Neural cell (in vitro differentiated cells): ENCODE data around the gene ASPSCR1. TPM values are rescaled to one million over a fixed set of nuclear protein-coding genes. Genes with fewer than 3 reads are reported as not detected.

Source experiments
- H2AFZ ChIP-seq: fragments of 200-600, 300-800 bp; sonication (generic), shearing (Covaris generic); 2 replicates; pipeline ENCODE4 v1.6.0; 2014; ENCODE audit warnings: low read depth, mild to moderate bottlenecking, antibody characterized with exemption, low read length, moderate library complexity
- H3F3A ChIP-seq: fragments of 200-600 bp; shearing (Covaris generic); 2 replicates; pipeline ENCODE4 v1.6.1; 2016; ENCODE audit warnings: mild to moderate bottlenecking, moderate library complexity, mixed read lengths, antibody characterized with exemption, low read length; ENCODE audit not compliant: insufficient read depth, poor library complexity, severe bottlenecking
- H3K27ac ChIP-seq: fragments of 200-600, 300-800 bp; sonication (generic), shearing (Covaris generic); 2 replicates; pipeline ENCODE4 v1.5.1; 2014; ENCODE audit warnings: mild to moderate bottlenecking, low read length, moderate library complexity
- H3K27me3 ChIP-seq: fragments of 300-800, 200-600 bp; sonication (generic), shearing (Covaris generic); 2 replicates; pipeline ENCODE4 v1.6.0; 2014; ENCODE audit warnings: mild to moderate bottlenecking, low read depth, low read length, moderate library complexity; ENCODE audit not compliant: insufficient read depth
- H3K36me3 ChIP-seq: fragments of 300-800, 200-600 bp; sonication (generic), shearing (Covaris generic); 2 replicates; pipeline ENCODE4 v1.5.1; 2014; ENCODE audit warnings: mild to moderate bottlenecking, antibody characterized with exemption, low read length, moderate library complexity; ENCODE audit not compliant: insufficient read depth
- H3K4me2 ChIP-seq: fragments of 300-800, 200-600 bp; sonication (generic), shearing (Covaris generic); 2 replicates; pipeline ENCODE4 v1.6.0; 2014; ENCODE audit warnings: mild to moderate bottlenecking, low read length
- H3K4me3 ChIP-seq: fragments of 300-800, 200-600 bp; sonication (generic), shearing (Covaris generic); 2 replicates; pipeline ENCODE4 v1.5.1; 2014; ENCODE audit warnings: mild to moderate bottlenecking, low read length, moderate library complexity
- H3K79me2 ChIP-seq: fragments of 200-600 bp; shearing (Covaris generic); replicated peaks from 2 replicates; pipeline ENCODE4 v1.6.0; 2014; ENCODE audit warnings: mild to moderate bottlenecking, low read length, moderate library complexity; ENCODE audit not compliant: insufficient read depth
- H3K9ac ChIP-seq: fragments of 300-800, 200-600 bp; sonication (generic), shearing (Covaris generic); 2 replicates; pipeline ENCODE4 v1.6.1; 2016; ENCODE audit warnings: mild to moderate bottlenecking, low read length, mixed read lengths
- H3K9me2 ChIP-seq: fragments of 200-600 bp; shearing (Covaris generic); 2 replicates; pipeline ENCODE4 v1.6.1; 2016; ENCODE audit warnings: mild to moderate bottlenecking, low read length, mixed read lengths; ENCODE audit not compliant: insufficient read depth
- H3K9me3 ChIP-seq: fragments of 200-600, 300-800 bp; sonication (generic), shearing (Covaris generic); 2 replicates; pipeline ENCODE4 v1.6.1; 2016; ENCODE audit warnings: mild to moderate bottlenecking, mixed run types, low read length, moderate library complexity, mixed read lengths
- H4K20me1 ChIP-seq: fragments of 200-600 bp; shearing (Covaris generic); 2 replicates; pipeline ENCODE4 v1.6.1; 2016; ENCODE audit warnings: mild to moderate bottlenecking, mixed run types; ENCODE audit not compliant: insufficient read depth
- CTCF ChIP-seq: fragments of 450-650 bp; IDR thresholded peaks from 2 replicates; pipeline ENCODE4 v1.5.1; 2014; ENCODE audit warnings: antibody characterized with exemption, mild to moderate bottlenecking, moderate library complexity; ENCODE audit not compliant: poor library complexity, severe bottlenecking
- EP300 ChIP-seq: fragments of 450-650 bp; conservative IDR thresholded peaks from 2 replicates; pipeline ENCODE4 v1.6.1; 2014; ENCODE audit warnings: antibody characterized with exemption, mild to moderate bottlenecking, moderate library complexity; ENCODE audit not compliant: poor library complexity, severe bottlenecking
- EZH2 ChIP-seq: fragments of 200-600, 300-800 bp; shearing (Covaris generic), sonication (generic); IDR thresholded peaks from 2 replicates; pipeline ENCODE4 v1.6.1; 2014; ENCODE audit warnings: antibody characterized with exemption, low read length, borderline replicate concordance, mild to moderate bottlenecking; ENCODE audit not compliant: insufficient read depth, poor library complexity, severe bottlenecking
- MXI1 ChIP-seq: fragments of 450-650 bp; conservative IDR thresholded peaks from 2 replicates; pipeline ENCODE4 v1.6.1; 2014; ENCODE audit warnings: antibody characterized with exemption, mild to moderate bottlenecking; ENCODE audit not compliant: poor library complexity, severe bottlenecking
- POLR2AphosphoS5 ChIP-seq: IDR thresholded peaks from 2 replicates; pipeline ENCODE4 v1.6.1; 2012
- RAD21 ChIP-seq: fragments of 450-650 bp; conservative IDR thresholded peaks from 2 replicates; pipeline ENCODE4 v1.6.1; 2014; ENCODE audit warnings: antibody characterized with exemption, mild to moderate bottlenecking, moderate library complexity
- REST ChIP-seq: IDR thresholded peaks from 2 replicates; pipeline ENCODE4 v1.6.1; 2012; ENCODE audit warnings: borderline replicate concordance
- SMC3 ChIP-seq: fragments of 450-650 bp; conservative IDR thresholded peaks from 2 replicates; pipeline ENCODE4 v1.6.1; 2014; ENCODE audit warnings: antibody characterized with exemption, mild to moderate bottlenecking, moderate library complexity; ENCODE audit not compliant: poor library complexity
- TAF1 ChIP-seq: IDR thresholded peaks from 2 replicates; pipeline ENCODE4 v1.6.1; 2012; ENCODE audit warnings: low read depth
- polyA plus RNA-seq: library from polyadenylated mRNA; depleted of rRNA; stranded (reverse); fragments of >200 nt; gene quantifications from 2 replicates; pipeline ENCODE4 v1.2.3, GENCODE V29; 2014

ASPSCR1 gene
- polyA plus RNA-seq, 1 donor from 2014 or later = 28.0 TPM

- Histone ChIP-seq H3K27ac (no peak overlapping the region), H3F3A (no peaks in the 10 kb centered on the region), H3K79me2 (peaks cover 7% of the 10 kb centered on the region), H2AFZ (no peak overlapping the region), H3K27me3 (no peaks in the 10 kb centered on the region), H3K4me2 (no peak overlapping the region), H4K20me1 (no peaks in the 10 kb centered on the region), H3K9me3 (no peaks in the 10 kb centered on the region), H3K9ac (no peak overlapping the region), H3K36me3 (no peaks in the 10 kb centered on the region), H3K4me3 (no peak overlapping the region), H3K9me2 (no peaks in the 10 kb centered on the region)
- no peak for TF ChIP-seq EZH2
- TF ChIP-seq MXI1 = no peak
- no peak for TF ChIP-seq POLR2AphosphoS5
- TF ChIP-seq SMC3 = no peak
- TF ChIP-seq TAF1 = no peak
- TF ChIP-seq RAD21 = no peak
- no peak for TF ChIP-seq EP300
- TF ChIP-seq CTCF = no peak
- no peak for TF ChIP-seq REST
Measured at GRCh38 chr17:81931189-81931556, 46.3 kb upstream of the ASPSCR1 start.

- Histone ChIP-seq H4K20me1 (no peaks in the 10 kb centered on the region), H3K4me3 (no peak overlapping the region), H3K9me3 (no peaks in the 10 kb centered on the region), H2AFZ (no peak overlapping the region), H3K79me2 (peaks cover 2% of the 10 kb centered on the region), H3K4me2 (no peak overlapping the region), H3K27me3 (no peaks in the 10 kb centered on the region), H3F3A (no peaks in the 10 kb centered on the region), H3K9ac (no peak overlapping the region), H3K27ac (no peak overlapping the region), H3K9me2 (no peaks in the 10 kb centered on the region), H3K36me3 (no peaks in the 10 kb centered on the region)
- no peak for TF ChIP-seq RAD21
- no peak for TF ChIP-seq EZH2
- TF ChIP-seq SMC3 = no peak
- no peak for TF ChIP-seq MXI1
- no peak for TF ChIP-seq CTCF
- no peak for TF ChIP-seq REST
- TF ChIP-seq POLR2AphosphoS5 = no peak
- TF ChIP-seq TAF1 = no peak
- no peak for TF ChIP-seq EP300
Measured at GRCh38 chr17:81931557-81932332, 45.7 kb upstream of the ASPSCR1 start.
